HL-60 (cell line): Measurements from ENCODE around the gene ACAP1.
"Not testable (repeated sequence)": the region's sequence is repeated elsewhere in the genome, so short reads cannot be mapped to it uniquely, and the experiment has no call there.

Source experiments
- DNase-seq, 2 experiments: peaks; one replicate each; pipeline ENCODE4 v3.0.0-alpha.2; 2010 to 2020; ENCODE audit warnings: low read depth in 1 of 2, low spot score in 1 of 2
- H3K27ac ChIP-seq: fragments of 250-450 bp; sonication (Bioruptor Pico); replicated peaks from 2 replicates; pipeline ENCODE4 v1.5.1; 2020; ENCODE audit warnings: mild to moderate bottlenecking, moderate library complexity
- H3K27me3 ChIP-seq: fragments of 250-450 bp; sonication (Bioruptor Pico); 2 replicates; pipeline ENCODE4 v1.5.1; 2021; ENCODE audit warnings: mild to moderate bottlenecking, moderate library complexity; ENCODE audit not compliant: insufficient read depth, poor library complexity, severe bottlenecking
- H3K4me3 ChIP-seq: replicated peaks from 2 replicates; pipeline ENCODE4 v1.5.1; 2011; ENCODE audit warnings: mild to moderate bottlenecking, control low read depth, low read length; ENCODE audit not compliant: insufficient read depth
- CTCF ChIP-seq: IDR thresholded peaks from one replicate; pipeline ENCODE4 v1.5.1; 2011; ENCODE audit warnings: low read length, control low read depth, inconsistent platforms; ENCODE audit not compliant: insufficient read depth
- GABPA ChIP-seq: IDR thresholded peaks from 2 replicates; pipeline ENCODE4 v1.6.1; 2012; ENCODE audit warnings: low read depth
- POLR2AphosphoS5 ChIP-seq: IDR thresholded peaks from 2 replicates; pipeline ENCODE4 v1.6.1; 2012; ENCODE audit warnings: low read depth
- REST ChIP-seq: IDR thresholded peaks from 2 replicates; pipeline ENCODE4 v1.6.1; 2012; ENCODE audit warnings: low read depth; ENCODE audit not compliant: insufficient replicate concordance
- SPI1 ChIP-seq: IDR thresholded peaks from 2 replicates; pipeline ENCODE4 v1.6.1; 2012; ENCODE audit warnings: low read depth, mild to moderate bottlenecking, borderline replicate concordance

ACAP1 gene

DNA sequence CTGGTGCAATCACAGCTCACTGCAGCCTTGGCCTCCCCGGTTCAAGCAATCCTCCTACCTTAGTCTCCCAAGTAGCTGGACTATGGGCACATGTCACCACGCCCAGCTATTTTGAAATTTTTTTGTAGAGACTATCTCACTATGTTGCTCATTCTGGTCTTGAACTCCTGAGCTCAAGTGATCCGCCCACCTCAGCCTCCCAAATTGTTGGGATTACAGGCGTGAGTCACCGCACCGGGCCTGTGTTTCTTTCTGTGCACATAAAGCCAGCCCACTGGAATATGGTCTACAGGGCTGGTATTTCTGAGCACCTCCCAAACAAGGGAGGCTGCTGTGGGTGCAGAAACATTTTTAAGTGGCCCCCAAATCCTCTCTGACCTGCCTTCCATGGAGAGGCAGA, 27.0 kb downstream of the ACAP1 start:
- DNase-seq, result no peak
- no peak overlapping the region for H3K4me3 ChIP-seq
- no peak for TF ChIP-seq CTCF
- TF ChIP-seq SPI1, result no peak
- TF ChIP-seq POLR2AphosphoS5, result no peak
- TF ChIP-seq REST, result no peak
- TF ChIP-seq GABPA, result no peak
- H3K27me3 ChIP-seq, result no peaks in the 10 kb centered on the region
- H3K27ac ChIP-seq, result no peak overlapping the region

DNA sequence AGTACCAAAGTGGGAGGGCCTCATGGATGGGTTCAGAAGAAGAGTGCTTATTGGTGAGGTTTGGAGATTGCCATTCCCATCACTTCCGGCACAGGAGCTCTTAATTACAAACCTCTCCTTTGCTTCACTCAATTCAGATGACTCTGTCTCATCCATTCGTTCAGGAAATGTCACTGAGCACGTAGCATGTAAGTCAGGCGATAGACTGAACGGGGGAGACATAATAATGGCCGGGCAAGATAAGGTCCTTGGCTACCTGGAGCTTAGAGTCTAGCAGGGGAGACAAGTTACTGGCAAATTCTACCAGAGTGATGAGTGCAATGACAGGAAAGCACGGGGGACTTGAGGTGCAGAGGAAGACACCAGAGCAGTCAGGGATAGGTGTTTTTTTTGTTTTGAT, 29.6 kb downstream of the ACAP1 start:
- H3K27ac ChIP-seq, DNase-seq, H3K4me3 ChIP-seq, H3K27me3 ChIP-seq: not testable (repeated sequence)

GRCh38 chr17:7367083-7367482, 30.8 kb downstream of the ACAP1 start:
- TF ChIP-seq SPI1, result no peak
- TF ChIP-seq POLR2AphosphoS5, result no peak
- TF ChIP-seq REST, result no peak
- TF ChIP-seq GABPA, result no peak
- TF ChIP-seq CTCF, result no peak
- no peaks in the 10 kb centered on the region for H3K27me3 ChIP-seq
- H3K27ac ChIP-seq, result no peak overlapping the region
- no peak overlapping the region for H3K4me3 ChIP-seq
- DNase-seq, result no peak

GRCh38 chr17:7367918-7368598, 31.7 kb downstream of the ACAP1 start:
- Histone ChIP-seq H3K4me3 (no peak overlapping the region), H3K27me3 (no peaks in the 10 kb centered on the region), H3K27ac (no peak overlapping the region)
- DNase-seq, result no peak
- no peak for TF ChIP-seq GABPA

GRCh38 chr17:7368599-7368994, 32.3 kb downstream of the ACAP1 start:
- H3K4me3 ChIP-seq, H3K27ac ChIP-seq, H3K27me3 ChIP-seq, DNase-seq: not testable (repeated sequence)
